NT2/D1 (cell line): ENCODE measurements around the gene CD58.

ENCODE experiments used
- DNase-seq: peaks from one replicate; pipeline ENCODE4 v3.0.0-alpha.2; 2011; ENCODE audit warnings: low read depth, low spot score
- H3K27me3 ChIP-seq: 2 replicates; pipeline ENCODE4 v1.6.0; 2011; ENCODE audit warnings: mild to moderate bottlenecking; ENCODE audit not compliant: insufficient read length, insufficient read depth
- H3K36me3 ChIP-seq: 2 replicates; pipeline ENCODE4 v1.6.1; 2011; ENCODE audit warnings: mild to moderate bottlenecking, low read length, mixed read lengths; ENCODE audit not compliant: insufficient read depth, insufficient read length
- H3K4me1 ChIP-seq: 2 replicates; pipeline ENCODE4 v1.5.1; 2011; ENCODE audit not compliant: insufficient read depth, insufficient read length
- H3K4me3 ChIP-seq: 2 replicates; pipeline ENCODE4 v1.5.1; 2011; ENCODE audit warnings: low read depth; ENCODE audit not compliant: insufficient read length
- H3K9ac ChIP-seq: 2 replicates; pipeline ENCODE4 v1.6.0; 2011; ENCODE audit warnings: low read depth; ENCODE audit not compliant: insufficient read length
- H3K9me3 ChIP-seq: 2 replicates; pipeline ENCODE4 v1.5.1; 2011; ENCODE audit warnings: mild to moderate bottlenecking, low read length; ENCODE audit not compliant: insufficient read depth
- SUZ12 ChIP-seq: IDR thresholded peaks from 2 replicates; pipeline ENCODE4 v1.6.1; 2011; ENCODE audit not compliant: insufficient read length, insufficient read depth; ENCODE audit errors: extremely low read depth
- YY1 ChIP-seq: IDR thresholded peaks from 2 replicates; pipeline ENCODE4 v1.6.1; 2011; ENCODE audit not compliant: insufficient read length, insufficient read depth
- ZNF274 ChIP-seq: IDR thresholded peaks from 2 replicates; pipeline ENCODE4 v1.6.1; 2011; ENCODE audit warnings: mild to moderate bottlenecking, low read depth, low read length

The CD58 gene

GRCh38 chr1:116465477-116465844 lies 105.4 kb downstream of the CD58 start:
- H3K4me3 ChIP-seq: no peak overlapping the region
- no peaks in the 10 kb centered on the region for H3K27me3 ChIP-seq
- no peaks in the 10 kb centered on the region for H3K36me3 ChIP-seq
- no peaks in the 10 kb centered on the region for H3K9me3 ChIP-seq
- DNase-seq: no peak
- H3K4me1 ChIP-seq: no peaks in the 10 kb centered on the region
- H3K9ac ChIP-seq: no peak overlapping the region
- TF ChIP-seq SUZ12 (no peak), YY1 (no peak), ZNF274 (no peak)
